PC-3 (cell line): ENCODE measurements around the gene CEBPG. TPM values are rescaled to one million over a fixed set of nuclear protein-coding genes. Genes with fewer than 3 reads are reported as not detected.

Experiments
- ATAC-seq: fragments of 200-7000 bp; cut with Tn5 transposase; 2 replicates; pipeline ENCODE4 v1.9.1; 2020; ENCODE audit warnings: mild to moderate bottlenecking, moderate library complexity
- BruUV-seq: library from RNA; stranded (reverse); fragments of 400-500 nt; replicated peaks from 2 replicates; lab custom pipeline; 2021; lab: Mats Ljungman, UMichigan
- CTCF ChIA-PET: fragments of 300-600 bp; sonication (Branson Sonifier 250); formaldehyde crosslinking; loops from one replicate; lab custom pipeline; 2022; ENCODE audit warnings: antibody characterized with exemption; lab: Charles Lee
- POLR2A ChIA-PET: fragments of 300-600 bp; sonication (Branson Sonifier 250); formaldehyde crosslinking; loops from one replicate; lab custom pipeline; 2022; ENCODE audit warnings: antibody characterized with exemption; ENCODE audit not compliant: unreplicated experiment; lab: Charles Lee
- DNase-seq: peaks from one replicate; pipeline ENCODE4 v3.0.0-alpha.2; 2015
- H2AFZ ChIP-seq: fragments of 300-600 bp; sonication (generic); 2 replicates; pipeline ENCODE4 v1.6.0; 2016; ENCODE audit warnings: antibody characterized with exemption, low read length
- H3F3A ChIP-seq: fragments of 300-600 bp; sonication (generic); one replicate; pipeline ENCODE4 v1.6.0; 2017; ENCODE audit warnings: antibody characterized with exemption, low read length, control low read depth, mild to moderate bottlenecking; ENCODE audit not compliant: unreplicated experiment
- H3K27ac ChIP-seq: fragments of 300-600 bp; sonication (generic); 2 replicates; pipeline ENCODE4 v1.5.1; 2016; ENCODE audit warnings: mild to moderate bottlenecking, low read length
- H3K27me3 ChIP-seq: fragments of 300-600 bp; sonication (generic); 2 replicates; pipeline ENCODE4 v1.6.1; 2016; ENCODE audit warnings: low read length, mixed read lengths
- H3K36me3 ChIP-seq: fragments of 300-600 bp; sonication (generic); 2 replicates; pipeline ENCODE4 v1.6.1; 2016; ENCODE audit warnings: low read depth, mixed run types, low read length, mixed read lengths
- H3K4me1 ChIP-seq: fragments of 300-600 bp; sonication (generic); 2 replicates; pipeline ENCODE4 v1.5.1; 2016; ENCODE audit warnings: low read length; ENCODE audit not compliant: insufficient read depth
- H3K4me2 ChIP-seq: fragments of 300-600 bp; sonication (generic); 2 replicates; pipeline ENCODE4 v1.6.0; 2016; ENCODE audit warnings: low read length
- H3K4me3 ChIP-seq: fragments of 300-600 bp; sonication (generic); 2 replicates; pipeline ENCODE4 v1.5.1; 2016; ENCODE audit warnings: mild to moderate bottlenecking, low read length, mixed read lengths
- H3K79me2 ChIP-seq: fragments of 300-600 bp; sonication (generic); 2 replicates; pipeline ENCODE4 v1.6.1; 2017; ENCODE audit warnings: low read length, mixed read lengths
- H3K9ac ChIP-seq: fragments of 300-600 bp; sonication (generic); 2 replicates; pipeline ENCODE4 v1.6.0; 2016; ENCODE audit warnings: mild to moderate bottlenecking, low read length
- H3K9me2 ChIP-seq: fragments of 300-600 bp; sonication (generic); replicated peaks from 2 replicates; pipeline ENCODE4 v1.6.1; 2016; ENCODE audit warnings: mixed run types, low read length, mixed read lengths
- H3K9me3 ChIP-seq: fragments of 300-600 bp; sonication (generic); 2 replicates; pipeline ENCODE4 v1.6.1; 2016; ENCODE audit warnings: low read length, mixed read lengths
- H4K20me1 ChIP-seq: fragments of 300-600 bp; sonication (generic); 2 replicates; pipeline ENCODE4 v1.6.1; 2016; ENCODE audit warnings: low read length, mixed read lengths
- CTCF ChIP-seq: fragments of 300-600 bp; sonication (generic); conservative IDR thresholded peaks from 2 replicates; pipeline ENCODE4 v1.5.1; 2017; ENCODE audit warnings: antibody characterized with exemption, low read depth, mild to moderate bottlenecking, low read length
- EZH2 ChIP-seq: fragments of 300-600 bp; sonication (generic); IDR thresholded peaks from one replicate; pipeline ENCODE4 v1.6.1; 2017; ENCODE audit warnings: antibody characterized with exemption, mild to moderate bottlenecking, low read length; ENCODE audit not compliant: unreplicated experiment
- EZH2phosphoT487 ChIP-seq: fragments of 300-600 bp; sonication (generic); IDR thresholded peaks from 2 replicates; pipeline ENCODE4 v1.6.1; 2018; ENCODE audit warnings: mild to moderate bottlenecking, antibody characterized with exemption, low read length, borderline replicate concordance
- intact Hi-C: fragments of 100-400 bp; cut with micrococcal nuclease; formaldehyde crosslinking; loops from 2 replicates; pipeline ENCODE4 v1.9.0; 2023
- total RNA-seq: library from RNA; depleted of rRNA; stranded (reverse); fragments of >200 nt; gene quantifications from 2 replicates; pipeline ENCODE4 v1.2.3, GENCODE V29; 2014

CEBPG gene
- total RNA-seq, 1 experiment from 2014 or later: 24.6 TPM

- ATAC-seq (no peak), DNase-seq (no peak)
- Histone ChIP-seq H3K27me3 (no peaks in the 10 kb centered on the region), H3K9me2 (no peaks in the 10 kb centered on the region), H3K79me2 (no peaks in the 10 kb centered on the region), H3K9ac (no peak overlapping the region), H3K4me2 (no peak overlapping the region), H3K4me3 (no peak overlapping the region), H3K4me1 (no peaks in the 10 kb centered on the region), H3K9me3 (no peaks in the 10 kb centered on the region), H3K27ac (no peak overlapping the region), H2AFZ (no peak overlapping the region), H3F3A (no peaks in the 10 kb centered on the region), H4K20me1 (no peaks in the 10 kb centered on the region), H3K36me3 (no peaks in the 10 kb centered on the region)
- TF ChIP-seq CTCF (no peak), EZH2phosphoT487 (no peak), EZH2 (no peak)
- ChIA-PET POLR2A (no interaction called here), CTCF (no interaction called here)
- no TSS peak for BruUV-seq
- intact Hi-C loops: no loop called here
These were observed 18.2 kb downstream of the CEBPG start for GRCh38 chr19:33391631-33392249.

GRCh38 chr19:33392341-33393285 is 19.1 kb downstream of the CEBPG start:
- CTCF ChIA-PET: no interaction called here

More at GRCh38 chr19:33392341-33393285, 19.1 kb downstream of the CEBPG start:
- no peak overlapping the region for H3K27ac ChIP-seq
- POLR2A ChIA-PET: no interaction called here
- H3K79me2 ChIP-seq: no peaks in the 10 kb centered on the region
- no peaks in the 10 kb centered on the region for H3K9me3 ChIP-seq
- no peaks in the 10 kb centered on the region for H3F3A ChIP-seq
- H3K9me2 ChIP-seq: no peaks in the 10 kb centered on the region
- H3K4me2 ChIP-seq: no peak overlapping the region
- no peaks in the 10 kb centered on the region for H3K4me1 ChIP-seq
- no peaks in the 10 kb centered on the region for H4K20me1 ChIP-seq
- no peaks in the 10 kb centered on the region for H3K27me3 ChIP-seq
- H3K9ac ChIP-seq: no peak overlapping the region
- no peak for ATAC-seq
- no TSS peak for BruUV-seq
- no peaks in the 10 kb centered on the region for H3K36me3 ChIP-seq
- no peak overlapping the region for H2AFZ ChIP-seq
- no peak for TF ChIP-seq CTCF
- no peak for TF ChIP-seq EZH2
- no peak for TF ChIP-seq EZH2phosphoT487
- intact Hi-C loops: no loop called here
- H3K4me3 ChIP-seq: no peak overlapping the region
- no peak for DNase-seq
